ENCODE data around the gene INTS12.

DNA sequence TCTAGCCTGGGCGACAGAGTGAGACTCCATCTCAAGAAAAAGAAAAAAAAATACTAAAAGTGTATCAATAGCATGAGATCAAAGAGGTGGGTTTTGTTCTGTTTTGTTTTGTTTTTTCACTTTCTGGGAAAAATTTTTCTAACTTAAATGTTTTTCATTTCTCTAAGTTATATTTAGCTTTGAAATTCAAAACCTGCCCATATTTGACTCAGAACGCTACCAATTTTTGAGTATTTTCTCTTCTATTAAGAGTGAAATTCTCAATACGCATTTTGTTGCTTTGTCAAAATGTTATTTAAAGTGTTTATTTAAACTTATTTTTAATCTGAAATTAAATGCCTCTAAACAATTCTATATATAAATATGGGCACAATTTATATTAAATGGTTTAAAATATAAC is 39.7 kb upstream of the INTS12 start:
- no peak for TF ChIP-seq EZH2 (IDR thresholded peaks at IDR 0.05; ENCODE audit: insufficient read depth, poor library complexity, severe bottlenecking)
- TF ChIP-seq EZH2phosphoT487 (IDR thresholded peaks at IDR 0.05; ENCODE audit: insufficient read depth, low read depth): no peak
